ENCODE data around the gene NHSL1.

Gene NHSL1

DNA sequence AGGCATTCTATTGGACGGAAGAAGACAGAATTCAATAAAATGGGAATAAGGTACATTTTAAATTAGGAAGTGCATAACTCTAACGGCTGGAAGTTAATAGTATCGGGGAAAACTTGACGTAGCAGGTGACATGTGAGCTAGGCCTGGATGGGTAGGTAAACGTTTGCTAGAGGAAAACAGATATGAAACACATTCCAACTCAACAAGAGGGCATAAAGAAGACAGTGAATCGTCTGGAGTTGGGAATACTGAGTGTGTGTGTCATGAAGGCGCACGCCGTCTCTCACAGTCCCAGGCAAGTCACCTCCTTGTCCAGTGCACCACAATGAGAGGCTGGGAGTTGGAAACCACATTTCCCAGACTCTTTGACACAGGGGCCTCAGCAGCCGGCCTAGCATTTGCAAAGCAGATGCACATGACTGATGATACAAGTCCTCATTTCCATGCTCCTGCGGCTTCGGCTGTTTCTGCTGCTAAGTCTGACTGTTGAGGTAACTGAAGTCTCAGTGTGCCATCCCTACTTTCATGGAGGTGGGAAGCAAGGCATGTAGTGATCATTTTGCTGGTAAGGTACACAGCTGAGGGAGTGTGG, 16.5 kb upstream of the NHSL1 start:
- no peak for TF ChIP-seq POLR2A (IDR thresholded peaks at IDR 0.05; ENCODE audit: low read length)
- no peak for TF ChIP-seq GATA1 (IDR thresholded peaks at IDR 0.05; ENCODE audit: low read depth, low read length)
- DNase-seq: no peak

DNA sequence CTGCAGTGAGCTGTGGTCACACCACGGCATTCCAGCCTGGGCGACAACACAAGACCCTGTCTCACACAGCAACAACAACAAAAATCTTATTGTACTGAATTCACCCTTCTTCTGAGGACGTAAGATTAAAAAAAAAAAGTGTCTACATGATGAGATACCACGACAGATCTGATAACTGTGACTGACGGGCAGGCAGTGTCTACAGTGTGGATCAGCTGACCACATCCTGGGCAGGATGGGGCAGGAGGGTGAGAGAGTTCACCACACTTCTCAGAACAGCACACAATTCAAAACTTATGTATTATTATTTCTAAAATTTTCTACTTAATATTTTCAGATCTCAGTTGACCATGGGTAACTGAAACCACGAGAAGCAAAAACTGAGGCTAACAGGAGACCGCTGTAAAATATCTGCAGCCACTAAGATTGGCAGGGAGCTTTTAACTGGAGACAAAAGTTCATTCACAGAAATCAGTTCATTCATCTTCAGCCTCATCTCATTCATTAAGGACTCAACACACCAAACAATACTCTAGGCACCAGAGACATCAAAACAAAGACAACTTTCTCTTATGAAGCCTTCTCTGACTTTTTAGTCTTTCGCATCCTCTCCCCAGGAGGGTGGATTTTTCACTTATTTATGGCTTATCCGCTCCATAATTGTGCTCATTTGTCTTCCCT, 15.7 kb upstream of the NHSL1 start:
- TF ChIP-seq POLR2A (IDR thresholded peaks at IDR 0.05; ENCODE audit: low read length): no peak
- DNase-seq: no peak

DNA sequence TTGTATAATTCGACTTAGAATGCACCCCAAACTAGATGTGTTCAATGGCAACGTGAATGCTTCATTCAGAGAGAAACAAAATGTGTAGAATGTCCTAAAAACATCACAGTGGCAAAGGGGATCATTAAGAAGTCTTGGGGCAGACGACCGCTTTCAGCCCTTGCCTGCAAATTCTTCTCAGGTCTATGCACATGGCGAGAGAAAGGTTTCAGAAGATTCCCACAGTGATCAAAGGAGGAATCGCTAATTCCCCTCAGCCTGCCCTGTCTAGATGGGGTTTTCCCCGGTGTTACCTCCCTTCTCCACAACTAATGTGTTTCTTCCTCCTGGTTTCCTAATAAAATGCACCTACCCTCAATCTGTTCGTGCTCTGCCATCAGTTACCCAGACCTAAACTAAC, 13.3 kb upstream of the NHSL1 start:
- DNase-seq: no peak
- TF ChIP-seq POLR2A (IDR thresholded peaks at IDR 0.05; ENCODE audit: low read length) (no peak), GATA1 (IDR thresholded peaks at IDR 0.05; ENCODE audit: low read depth, low read length) (no peak)

DNA sequence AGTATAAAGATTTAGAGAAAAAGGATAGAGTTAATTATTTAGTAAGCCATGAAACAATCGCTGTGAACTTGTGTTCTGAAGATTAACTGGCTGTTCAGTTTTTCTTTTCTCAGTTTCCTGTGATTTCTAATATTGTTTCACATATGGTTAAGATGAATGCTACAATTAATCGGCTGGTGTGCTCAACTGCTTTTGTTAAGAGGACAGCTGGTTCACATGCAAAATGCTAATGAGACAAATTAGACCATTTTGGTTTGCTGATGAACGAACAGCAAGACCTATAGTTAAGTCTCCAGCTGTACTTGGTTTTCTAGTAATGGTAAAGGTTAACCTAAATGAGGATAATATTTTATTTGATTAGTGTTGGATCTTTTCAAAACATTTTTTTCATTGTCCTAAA, 10.8 kb upstream of the NHSL1 start:
- TF ChIP-seq GATA1 (IDR thresholded peaks at IDR 0.05; ENCODE audit: low read depth, low read length): no peak
- TF ChIP-seq POLR2A (IDR thresholded peaks at IDR 0.05; ENCODE audit: low read length): no peak
- DNase-seq: no peak

DNA sequence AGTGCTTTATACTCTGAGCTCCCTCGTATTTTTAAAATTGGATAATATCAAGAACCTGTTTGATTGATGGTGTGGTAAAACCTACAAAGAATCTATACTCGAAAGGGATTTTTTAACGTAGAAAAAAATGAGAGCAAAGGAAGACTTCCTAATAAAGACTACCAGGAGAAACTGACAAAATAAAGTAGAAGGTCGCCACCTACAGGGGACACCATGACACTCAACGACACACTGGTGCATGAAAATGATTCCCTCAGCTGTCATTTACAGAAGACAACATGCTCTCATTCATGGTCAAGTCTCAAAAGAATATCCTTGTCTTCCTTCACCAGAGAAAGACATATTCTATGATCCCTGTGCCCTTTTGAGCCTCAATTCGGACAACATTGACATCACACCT, 10.1 kb upstream of the NHSL1 start:
- DNase-seq: peak; percentile 12 to 35
- no peak for TF ChIP-seq POLR2A (IDR thresholded peaks at IDR 0.05; ENCODE audit: low read length)
- no peak for TF ChIP-seq GATA1 (IDR thresholded peaks at IDR 0.05; ENCODE audit: low read depth, low read length)

DNA sequence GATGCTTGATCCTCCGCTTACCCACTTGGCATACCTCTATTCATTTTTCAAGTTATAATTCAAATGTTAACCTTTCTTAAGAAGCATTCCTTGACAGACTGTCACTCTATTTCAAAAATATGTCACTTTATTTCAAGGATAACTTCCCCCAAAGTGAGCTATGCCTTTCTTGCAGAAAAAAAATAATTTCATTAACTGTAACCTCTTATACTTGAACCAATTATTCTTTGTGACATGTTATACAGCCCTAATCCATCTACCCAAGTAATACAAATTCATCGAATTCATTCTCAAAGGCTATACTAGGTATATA, 9.3 kb upstream of the NHSL1 start:
- DNase-seq: no peak
- no peak for TF ChIP-seq POLR2A (IDR thresholded peaks at IDR 0.05; ENCODE audit: low read length)
- TF ChIP-seq GATA1 (IDR thresholded peaks at IDR 0.05; ENCODE audit: low read depth, low read length): no peak

DNA sequence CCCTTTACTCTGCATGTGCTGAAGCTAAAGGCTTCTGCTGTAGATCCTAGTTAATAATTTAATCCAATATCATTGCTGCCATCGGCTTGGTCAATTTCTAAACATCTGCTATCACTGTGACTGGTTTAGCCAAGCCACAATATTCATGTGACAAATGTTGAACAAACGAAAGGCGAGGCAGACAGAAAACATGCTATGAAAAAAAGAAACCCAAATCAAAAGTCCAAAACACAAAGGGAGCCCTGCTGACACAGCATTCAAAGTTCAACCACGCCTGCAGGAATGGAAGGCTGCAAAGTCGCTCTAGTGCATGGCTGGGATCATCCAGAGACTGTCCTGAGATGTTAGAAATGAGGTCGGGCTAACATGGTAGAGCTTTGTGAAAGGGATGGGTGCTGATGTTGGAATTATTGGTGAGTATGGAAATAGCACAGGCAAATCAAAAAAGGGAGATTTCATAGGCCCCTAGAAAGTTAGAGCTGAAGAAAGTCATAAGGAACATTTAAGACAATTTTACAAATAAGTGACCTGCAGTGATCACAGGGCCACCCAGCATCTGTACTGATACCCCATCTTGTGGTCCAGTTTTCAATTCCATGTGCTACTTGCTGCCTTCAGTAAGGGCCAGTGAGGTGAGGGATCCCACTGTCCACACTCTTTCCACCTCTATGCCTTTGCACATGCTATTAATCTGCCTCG, 8.8 kb upstream of the NHSL1 start:
- no peak for DNase-seq
- TF ChIP-seq GATA1 (IDR thresholded peaks at IDR 0.05; ENCODE audit: low read depth, low read length) (no peak), POLR2A (IDR thresholded peaks at IDR 0.05; ENCODE audit: low read length) (no peak)

DNA sequence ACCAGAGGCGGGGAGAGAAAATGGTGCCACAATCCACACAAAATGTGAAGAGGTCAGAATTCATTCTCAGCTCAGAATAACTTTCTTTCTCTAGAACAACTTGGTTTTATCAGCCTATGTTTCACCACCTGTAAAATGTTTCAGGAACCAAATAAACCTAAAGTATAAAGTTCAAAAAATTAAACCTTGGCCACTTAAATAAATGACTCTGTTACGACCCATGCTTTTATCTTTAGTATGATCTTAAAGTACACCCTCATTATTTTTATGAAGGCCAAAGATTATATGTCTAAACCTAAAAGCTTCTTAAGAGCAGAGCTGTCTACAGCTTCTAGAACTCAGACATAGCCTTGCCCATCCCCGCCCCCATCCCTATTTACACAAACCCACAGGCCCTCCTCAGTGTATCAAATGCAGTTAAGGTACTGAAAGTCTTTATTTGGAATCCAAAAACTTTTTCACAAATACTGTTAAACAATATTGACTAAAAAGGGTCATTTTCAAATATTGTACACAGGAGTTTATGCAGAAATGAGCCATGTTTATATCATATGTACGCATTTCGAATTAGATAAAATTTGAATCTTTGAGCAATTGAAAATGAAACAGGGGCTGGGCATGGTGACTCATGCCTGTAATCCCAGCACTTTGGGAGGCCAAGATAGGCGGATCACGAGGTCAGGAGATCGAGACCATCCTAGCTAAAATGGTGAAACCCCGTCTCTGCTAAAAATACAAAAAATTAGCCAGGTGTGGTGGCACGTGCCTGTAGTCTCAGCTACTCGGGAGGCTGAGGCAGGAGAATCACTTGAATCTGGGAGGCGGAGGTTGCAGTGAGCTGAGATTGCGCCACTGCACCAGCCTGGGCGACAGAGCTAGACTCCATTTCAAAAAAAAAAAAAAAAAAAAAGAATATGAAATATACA, 5.7 kb upstream of the NHSL1 start:
- TF ChIP-seq POLR2A (IDR thresholded peaks at IDR 0.05; ENCODE audit: low read length): no peak
- TF ChIP-seq GATA1 (IDR thresholded peaks at IDR 0.05; ENCODE audit: low read depth, low read length): no peak
- no peak for DNase-seq

DNA sequence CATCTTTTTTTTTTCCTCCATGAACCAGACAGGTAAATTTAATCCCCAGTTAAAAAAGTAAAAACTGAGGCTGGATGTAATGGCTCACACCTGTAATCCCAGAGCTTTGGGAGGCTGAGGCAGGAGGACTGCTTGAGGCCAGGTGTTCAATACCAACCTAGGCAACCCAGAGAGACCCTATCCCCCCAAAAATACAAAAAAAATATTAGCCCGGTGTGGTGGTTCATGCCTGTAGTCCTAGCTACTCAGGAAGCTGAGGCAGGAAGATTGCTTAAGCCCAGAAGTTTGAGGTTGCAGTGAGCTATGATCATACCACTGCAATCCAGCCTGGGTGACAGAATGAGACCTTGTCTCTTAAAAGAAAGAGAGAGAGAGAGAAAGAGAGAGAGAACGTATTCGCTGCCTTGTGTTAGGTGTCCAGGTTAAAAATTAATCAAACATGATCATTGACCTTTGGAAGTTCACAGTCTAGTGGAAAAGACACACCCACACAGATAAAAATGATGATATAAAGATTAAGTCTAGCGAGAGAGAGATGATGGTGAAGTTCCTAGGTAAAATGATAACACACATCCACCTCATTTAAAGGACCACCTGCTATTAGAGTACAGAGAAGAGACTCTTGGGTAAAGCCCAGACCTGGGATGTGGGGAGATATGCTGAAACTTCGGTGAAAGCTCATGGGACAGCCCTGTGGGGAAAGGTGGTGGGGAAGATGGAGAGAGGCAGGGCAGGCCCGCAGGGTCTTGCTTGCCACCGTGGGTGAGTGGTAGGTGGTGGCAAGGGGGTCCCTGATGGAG, 4.8 kb upstream of the NHSL1 start:
- no peak for DNase-seq
- TF ChIP-seq POLR2A (IDR thresholded peaks at IDR 0.05; ENCODE audit: low read length): no peak
- TF ChIP-seq GATA1 (IDR thresholded peaks at IDR 0.05; ENCODE audit: low read depth, low read length): no peak

DNA sequence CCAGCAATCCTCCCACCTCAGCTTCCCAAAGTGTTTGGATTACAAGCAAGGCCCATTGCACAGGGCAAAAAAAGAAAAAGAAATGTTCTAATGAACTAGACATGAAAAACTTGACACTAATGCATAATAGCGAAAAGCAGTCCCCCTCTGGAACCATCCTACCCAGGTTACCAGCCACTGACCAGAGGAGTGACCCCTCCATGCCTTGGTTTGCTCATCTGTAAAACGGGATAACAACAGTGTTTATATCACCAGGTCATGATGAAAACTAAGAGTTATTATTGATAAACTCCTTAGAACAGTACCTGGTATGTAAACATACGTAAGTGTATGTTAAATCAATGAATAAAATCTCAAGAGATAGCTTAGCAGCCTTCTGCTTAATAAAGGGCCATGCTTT, 3.3 kb upstream of the NHSL1 start:
- TF ChIP-seq GATA1 (IDR thresholded peaks at IDR 0.05; ENCODE audit: low read depth, low read length): no peak
- no peak for TF ChIP-seq POLR2A (IDR thresholded peaks at IDR 0.05; ENCODE audit: low read length)
- DNase-seq: no peak

DNA sequence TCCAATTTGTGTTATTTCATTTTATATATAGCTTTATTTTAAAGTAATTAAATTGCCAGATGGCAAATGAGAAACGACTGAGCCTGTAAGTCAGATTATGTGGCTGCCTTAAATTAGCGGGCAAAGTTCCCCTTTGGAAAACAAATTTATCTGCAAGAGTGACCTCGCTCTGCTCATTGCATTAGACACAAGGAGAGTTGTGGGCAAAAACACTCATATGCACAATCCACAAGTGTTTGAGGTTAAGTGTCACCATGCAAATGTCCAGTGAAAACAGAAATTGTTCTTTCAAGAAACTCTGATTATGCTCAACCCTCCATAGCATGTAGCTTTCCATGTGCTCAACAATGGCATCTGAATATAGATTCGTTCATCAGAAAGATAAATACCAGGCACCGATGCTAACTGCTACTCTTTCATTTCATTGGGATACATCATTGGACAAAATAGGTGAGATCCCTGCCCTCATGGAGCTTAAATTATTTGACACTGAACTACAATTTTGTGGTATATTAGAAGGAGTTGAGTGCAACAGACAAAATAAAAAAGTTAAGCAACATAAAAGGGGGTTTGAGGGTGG, 1.7 kb upstream of the NHSL1 start:
- TF ChIP-seq POLR2A (IDR thresholded peaks at IDR 0.05; ENCODE audit: low read length) (no peak), GATA1 (IDR thresholded peaks at IDR 0.05; ENCODE audit: low read depth, low read length) (no peak)
- DNase-seq: no peak

DNA sequence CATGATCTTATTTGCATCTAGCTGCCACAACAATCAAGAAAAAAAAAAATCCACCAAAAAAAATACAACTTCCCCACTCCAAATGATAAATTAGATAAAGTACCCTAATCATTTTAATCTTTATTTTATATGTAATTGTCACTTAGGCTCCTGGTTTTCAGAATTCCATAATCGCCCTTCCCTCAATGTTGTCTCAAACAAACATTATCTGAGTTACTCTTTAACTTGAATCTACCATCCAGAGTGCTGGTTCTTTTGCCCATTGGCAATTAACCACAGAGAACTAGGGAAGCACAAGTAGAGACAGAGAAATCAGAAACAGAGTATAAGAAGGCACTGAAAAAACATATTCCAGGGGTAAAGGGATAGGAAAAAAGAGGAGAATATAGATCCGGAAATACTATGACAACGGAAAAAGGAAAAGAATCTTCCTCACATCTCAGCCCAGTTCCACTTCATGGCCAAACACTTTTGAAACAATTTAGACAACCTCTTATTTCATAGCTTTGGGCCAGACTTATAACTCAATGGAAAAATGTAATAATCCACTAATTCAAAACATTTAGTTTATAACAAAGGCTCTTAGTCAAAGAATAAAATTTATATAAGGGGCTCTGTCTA, 861 bp upstream of the NHSL1 start:
- DNase-seq: no peak

More for the DNA sequence above, 861 bp upstream of the NHSL1 start:
- TF ChIP-seq POLR2A (IDR thresholded peaks at IDR 0.05; ENCODE audit: low read length): no peak
- TF ChIP-seq GATA1 (IDR thresholded peaks at IDR 0.05; ENCODE audit: low read depth, low read length): no peak

Data from erythroblast (primary cell).